Measurements from ENCODE around the gene RHEX.
A peak's percentile ranks its signal among the peaks of the same experiment; 100 is the strongest.

Gene RHEX

GRCh38 chr1:206030191-206030590, 22.8 kb upstream of the RHEX start:
- TF ChIP-seq CTCF (IDR thresholded peaks at IDR 0.05; ENCODE audit: insufficient read depth, low read depth, low read length, missing control alignments): no peak
- no peak overlapping the region for H3K4me3 ChIP-seq (ENCODE audit: low read length)
- DNase-seq (ENCODE audit: low read depth): no peak

GRCh38 chr1:206030714-206031113, 22.3 kb upstream of the RHEX start:
- no peak overlapping the region for H3K4me3 ChIP-seq (ENCODE audit: low read length)
- DNase-seq (ENCODE audit: low read depth): peak; percentile 95
- TF ChIP-seq CTCF (IDR thresholded peaks at IDR 0.05; ENCODE audit: insufficient read depth, low read depth, low read length, missing control alignments): peak; percentile 99

- no peak overlapping the region for H3K4me3 ChIP-seq (ENCODE audit: low read length)
- TF ChIP-seq CTCF (IDR thresholded peaks at IDR 0.05; ENCODE audit: insufficient read depth, low read depth, low read length, missing control alignments): no peak
- no peak for DNase-seq (ENCODE audit: low read depth)
Measured at GRCh38 chr1:206032380-206033140, 20.4 kb upstream of the RHEX start.

- DNase-seq (ENCODE audit: low read depth): no peak
- H3K4me3 ChIP-seq (ENCODE audit: low read length): no peak overlapping the region
- no peak for TF ChIP-seq CTCF (IDR thresholded peaks at IDR 0.05; ENCODE audit: insufficient read depth, low read depth, low read length, missing control alignments)
Measured at GRCh38 chr1:206035027-206035426, 17.9 kb upstream of the RHEX start.

GRCh38 chr1:206036663-206037455, 16.1 kb upstream of the RHEX start:
- no peak overlapping the region for H3K4me3 ChIP-seq (ENCODE audit: low read length)
- no peak for TF ChIP-seq CTCF (IDR thresholded peaks at IDR 0.05; ENCODE audit: insufficient read depth, low read depth, low read length, missing control alignments)
- no peak for DNase-seq (ENCODE audit: low read depth)

GRCh38 chr1:206037581-206037980, 15.4 kb upstream of the RHEX start:
- TF ChIP-seq CTCF (IDR thresholded peaks at IDR 0.05; ENCODE audit: insufficient read depth, low read depth, low read length, missing control alignments): no peak
- no peak overlapping the region for H3K4me3 ChIP-seq (ENCODE audit: low read length)

More at GRCh38 chr1:206037581-206037980, 15.4 kb upstream of the RHEX start:
- no peak for DNase-seq (ENCODE audit: low read depth)

All from epithelial cell of esophagus (primary cell).